SK-N-SH treated with all-trans-retinoic acid at 6 μM for 48 hours (cell line): ENCODE data around the gene PIGN.

Source experiments
- BACH2 ChIP-seq: fragments of 250-450 bp; sonication (Bioruptor Pico); IDR thresholded peaks from 2 replicates; pipeline ENCODE4 v1.9.0; 2021; ENCODE audit warnings: mild to moderate bottlenecking, borderline replicate concordance
- GLIS3 ChIP-seq: fragments of 250-450 bp; sonication (Bioruptor Pico); IDR thresholded peaks from 2 replicates; pipeline ENCODE4 v1.5.0; 2020; ENCODE audit warnings: mild to moderate bottlenecking, moderate library complexity
- PPARA ChIP-seq: fragments of 250-450 bp; sonication (Bioruptor Pico); IDR thresholded peaks from 2 replicates; pipeline ENCODE4 v1.5.0; 2020; ENCODE audit warnings: mild to moderate bottlenecking, borderline replicate concordance
- SNAI2 ChIP-seq: fragments of 250-450 bp; sonication (Bioruptor Pico); IDR thresholded peaks from 2 replicates; pipeline ENCODE4 v1.5.0; 2020; ENCODE audit warnings: mild to moderate bottlenecking, moderate library complexity
- ZFP3 ChIP-seq: fragments of 250-450 bp; sonication (Bioruptor Pico); IDR thresholded peaks from 2 replicates; pipeline ENCODE4 v1.5.0; 2020; ENCODE audit warnings: mild to moderate bottlenecking, moderate library complexity
- ZFP30 ChIP-seq: fragments of 450-650 bp; formaldehyde crosslinking; IDR thresholded peaks from 2 replicates; pipeline ENCODE4 v1.5.0; 2022; ENCODE audit warnings: mild to moderate bottlenecking, moderate library complexity
- TF ChIP-seq, protein P1 (sequence below): fragments of 250-450 bp; sonication (Bioruptor Pico); IDR thresholded peaks from 2 replicates; pipeline ENCODE4 v1.5.1; 2020; ENCODE audit warnings: low read depth, mild to moderate bottlenecking, moderate library complexity
- TF ChIP-seq, protein P2 (sequence below): fragments of 250-450 bp; sonication (Bioruptor Pico); IDR thresholded peaks from 2 replicates; pipeline ENCODE4 v1.8.0; 2020; ENCODE audit warnings: mild to moderate bottlenecking, moderate library complexity, borderline replicate concordance
- TF ChIP-seq, protein P3 (sequence below): fragments of 250-450 bp; sonication (Bioruptor Pico); IDR thresholded peaks from 2 replicates; pipeline ENCODE4 v1.5.1; 2021; ENCODE audit warnings: mild to moderate bottlenecking, moderate library complexity

DNA sequence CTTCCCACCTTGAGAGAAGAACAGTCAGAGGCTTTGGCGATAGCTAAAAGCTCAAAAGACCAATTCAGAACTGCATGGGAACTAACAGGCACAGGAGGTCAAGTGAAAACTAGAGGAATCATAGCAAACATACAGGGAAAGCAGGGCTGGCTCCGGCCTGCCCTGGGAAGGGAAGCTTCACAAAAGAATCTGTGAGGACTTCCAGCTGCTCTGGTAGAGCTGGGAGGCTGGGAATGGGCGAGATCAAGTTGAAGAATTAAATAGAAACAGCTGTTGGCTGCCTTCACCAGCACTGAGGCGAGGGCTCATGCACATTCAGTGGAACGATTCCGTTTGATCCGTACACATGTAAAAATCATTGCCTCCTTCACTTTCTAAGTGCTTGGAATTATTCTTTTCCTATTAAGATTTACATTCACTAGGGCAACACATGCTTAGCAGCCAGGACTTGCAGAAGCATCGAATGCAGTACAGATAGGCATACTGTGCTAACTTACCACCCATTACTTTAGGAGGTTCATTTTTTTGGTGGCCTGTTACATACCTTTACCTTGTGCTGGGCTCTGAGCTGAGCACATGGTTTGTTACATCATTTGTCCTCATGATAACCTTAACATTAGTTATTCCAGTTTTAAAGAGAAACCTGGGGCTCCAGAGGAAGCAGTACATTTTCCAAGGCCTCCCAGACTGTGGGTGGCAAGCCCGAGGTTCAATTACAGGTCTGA, 168.7 kb downstream of the PIGN start:
- TF ChIP-seq, protein P1, sequence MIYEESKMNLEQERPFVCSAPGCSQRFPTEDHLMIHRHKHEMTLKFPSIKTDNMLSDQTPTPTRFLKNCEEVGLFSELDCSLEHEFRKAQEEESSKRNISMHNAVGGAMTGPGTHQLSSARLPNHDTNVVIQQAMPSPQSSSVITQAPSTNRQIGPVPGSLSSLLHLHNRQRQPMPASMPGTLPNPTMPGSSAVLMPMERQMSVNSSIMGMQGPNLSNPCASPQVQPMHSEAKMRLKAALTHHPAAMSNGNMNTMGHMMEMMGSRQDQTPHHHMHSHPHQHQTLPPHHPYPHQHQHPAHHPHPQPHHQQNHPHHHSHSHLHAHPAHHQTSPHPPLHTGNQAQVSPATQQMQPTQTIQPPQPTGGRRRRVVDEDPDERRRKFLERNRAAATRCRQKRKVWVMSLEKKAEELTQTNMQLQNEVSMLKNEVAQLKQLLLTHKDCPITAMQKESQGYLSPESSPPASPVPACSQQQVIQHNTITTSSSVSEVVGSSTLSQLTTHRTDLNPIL (CRISPR knock-in tag) = no peak
- TF ChIP-seq GLIS3 (CRISPR knock-in tag) = no peak
- TF ChIP-seq SNAI2 (CRISPR knock-in tag) = no peak
- TF ChIP-seq, protein P2, sequence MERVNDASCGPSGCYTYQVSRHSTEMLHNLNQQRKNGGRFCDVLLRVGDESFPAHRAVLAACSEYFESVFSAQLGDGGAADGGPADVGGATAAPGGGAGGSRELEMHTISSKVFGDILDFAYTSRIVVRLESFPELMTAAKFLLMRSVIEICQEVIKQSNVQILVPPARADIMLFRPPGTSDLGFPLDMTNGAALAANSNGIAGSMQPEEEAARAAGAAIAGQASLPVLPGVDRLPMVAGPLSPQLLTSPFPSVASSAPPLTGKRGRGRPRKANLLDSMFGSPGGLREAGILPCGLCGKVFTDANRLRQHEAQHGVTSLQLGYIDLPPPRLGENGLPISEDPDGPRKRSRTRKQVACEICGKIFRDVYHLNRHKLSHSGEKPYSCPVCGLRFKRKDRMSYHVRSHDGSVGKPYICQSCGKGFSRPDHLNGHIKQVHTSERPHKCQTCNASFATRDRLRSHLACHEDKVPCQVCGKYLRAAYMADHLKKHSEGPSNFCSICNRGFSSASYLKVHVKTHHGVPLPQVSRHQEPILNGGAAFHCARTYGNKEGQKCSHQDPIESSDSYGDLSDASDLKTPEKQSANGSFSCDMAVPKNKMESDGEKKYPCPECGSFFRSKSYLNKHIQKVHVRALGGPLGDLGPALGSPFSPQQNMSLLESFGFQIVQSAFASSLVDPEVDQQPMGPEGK = no peak
- TF ChIP-seq ZFP3 (CRISPR knock-in tag) = no peak
- TF ChIP-seq, protein P3, sequence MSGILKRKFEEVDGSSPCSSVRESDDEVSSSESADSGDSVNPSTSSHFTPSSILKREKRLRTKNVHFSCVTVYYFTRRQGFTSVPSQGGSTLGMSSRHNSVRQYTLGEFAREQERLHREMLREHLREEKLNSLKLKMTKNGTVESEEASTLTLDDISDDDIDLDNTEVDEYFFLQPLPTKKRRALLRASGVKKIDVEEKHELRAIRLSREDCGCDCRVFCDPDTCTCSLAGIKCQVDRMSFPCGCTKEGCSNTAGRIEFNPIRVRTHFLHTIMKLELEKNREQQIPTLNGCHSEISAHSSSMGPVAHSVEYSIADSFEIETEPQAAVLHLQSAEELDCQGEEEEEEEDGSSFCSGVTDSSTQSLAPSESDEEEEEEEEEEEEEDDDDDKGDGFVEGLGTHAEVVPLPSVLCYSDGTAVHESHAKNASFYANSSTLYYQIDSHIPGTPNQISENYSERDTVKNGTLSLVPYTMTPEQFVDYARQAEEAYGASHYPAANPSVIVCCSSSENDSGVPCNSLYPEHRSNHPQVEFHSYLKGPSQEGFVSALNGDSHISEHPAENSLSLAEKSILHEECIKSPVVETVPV = no peak
- no peak for TF ChIP-seq BACH2 (CRISPR knock-in tag)
- TF ChIP-seq PPARA = no peak
- TF ChIP-seq ZFP30 (CRISPR knock-in tag) = no peak
